ENCODE data around the gene NEK10.

Gene NEK10

DNA sequence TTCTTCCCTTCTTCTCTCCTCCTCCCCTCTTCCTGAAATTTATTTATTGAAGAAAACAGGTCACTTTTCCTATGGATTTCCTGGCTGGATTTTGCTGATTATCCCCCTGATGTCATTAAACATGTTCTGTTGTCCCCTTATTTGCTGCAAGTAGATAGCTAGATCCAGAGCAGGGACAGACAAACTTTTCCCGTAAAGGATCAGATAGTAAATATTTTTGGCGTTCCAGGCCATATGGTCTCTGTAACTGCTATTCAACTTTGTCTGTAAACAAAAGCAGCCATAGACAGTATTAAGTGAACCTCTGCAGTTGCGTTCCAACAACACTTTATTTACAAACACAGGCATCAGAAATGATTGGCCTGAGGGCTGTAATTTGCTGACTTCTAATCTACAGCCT, 241.3 kb downstream of the NEK10 start:
- Histone ChIP-seq H3K79me2 (ENCODE audit: insufficient read depth, low read length) (no peaks in the 10 kb centered on the region), H3K4me1 (ENCODE audit: insufficient read depth, low read length, severe bottlenecking) (no peaks in the 10 kb centered on the region), H3K9me3 (ENCODE audit: low read length) (no peaks in the 10 kb centered on the region), H3K27ac (ENCODE audit: low read depth, low read length, poor library complexity, severe bottlenecking) (no peak overlapping the region), H3K9ac (ENCODE audit: low read length) (no peak overlapping the region), H3K27me3 (ENCODE audit: insufficient read depth, low read length) (no peaks in the 10 kb centered on the region), H3F3A (ENCODE audit: insufficient read depth, low read length) (no peaks in the 10 kb centered on the region), H4K20me1 (ENCODE audit: insufficient read depth, low read length) (no peaks in the 10 kb centered on the region), H2AFZ (ENCODE audit: low read length) (no peak overlapping the region), H3K36me3 (ENCODE audit: insufficient read depth, low read length) (no peaks in the 10 kb centered on the region), H3K9me2 (ENCODE audit: low read depth, low read length) (no peaks in the 10 kb centered on the region), H3K4me3 (ENCODE audit: low read depth, low read length, poor library complexity, severe bottlenecking) (no peak overlapping the region), H3K4me2 (ENCODE audit: low read length) (no peak overlapping the region)
- TF ChIP-seq EZH2 (IDR thresholded peaks at IDR 0.05; ENCODE audit: borderline replicate concordance, low read length) = no peak
- TF ChIP-seq, protein P1, sequence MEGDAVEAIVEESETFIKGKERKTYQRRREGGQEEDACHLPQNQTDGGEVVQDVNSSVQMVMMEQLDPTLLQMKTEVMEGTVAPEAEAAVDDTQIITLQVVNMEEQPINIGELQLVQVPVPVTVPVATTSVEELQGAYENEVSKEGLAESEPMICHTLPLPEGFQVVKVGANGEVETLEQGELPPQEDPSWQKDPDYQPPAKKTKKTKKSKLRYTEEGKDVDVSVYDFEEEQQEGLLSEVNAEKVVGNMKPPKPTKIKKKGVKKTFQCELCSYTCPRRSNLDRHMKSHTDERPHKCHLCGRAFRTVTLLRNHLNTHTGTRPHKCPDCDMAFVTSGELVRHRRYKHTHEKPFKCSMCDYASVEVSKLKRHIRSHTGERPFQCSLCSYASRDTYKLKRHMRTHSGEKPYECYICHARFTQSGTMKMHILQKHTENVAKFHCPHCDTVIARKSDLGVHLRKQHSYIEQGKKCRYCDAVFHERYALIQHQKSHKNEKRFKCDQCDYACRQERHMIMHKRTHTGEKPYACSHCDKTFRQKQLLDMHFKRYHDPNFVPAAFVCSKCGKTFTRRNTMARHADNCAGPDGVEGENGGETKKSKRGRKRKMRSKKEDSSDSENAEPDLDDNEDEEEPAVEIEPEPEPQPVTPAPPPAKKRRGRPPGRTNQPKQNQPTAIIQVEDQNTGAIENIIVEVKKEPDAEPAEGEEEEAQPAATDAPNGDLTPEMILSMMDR (IDR thresholded peaks at IDR 0.05; ENCODE audit: low read length) = no peak

DNA sequence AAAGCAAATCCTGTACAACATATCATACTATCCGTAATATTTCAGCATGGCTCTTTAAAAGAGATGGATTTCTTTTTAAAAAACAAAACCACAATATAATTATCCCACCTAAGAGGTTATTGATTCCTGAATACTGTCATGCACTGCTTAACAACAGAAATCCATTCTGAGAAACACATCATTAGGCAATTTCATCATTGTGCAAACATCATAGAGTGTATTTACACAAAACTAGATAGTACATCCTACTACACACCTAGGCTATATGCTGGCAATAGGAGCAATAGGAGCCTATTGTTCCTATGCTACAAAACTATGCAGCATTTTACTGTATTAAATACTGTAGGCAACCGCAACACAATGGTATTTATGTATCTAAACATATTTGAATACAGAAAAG, 242.0 kb downstream of the NEK10 start:
- Histone ChIP-seq H3F3A (ENCODE audit: insufficient read depth, low read length) (no peaks in the 10 kb centered on the region), H4K20me1 (ENCODE audit: insufficient read depth, low read length) (no peaks in the 10 kb centered on the region), H3K9ac (ENCODE audit: low read length) (no peak overlapping the region), H3K4me2 (ENCODE audit: low read length) (no peak overlapping the region), H3K4me1 (ENCODE audit: insufficient read depth, low read length, severe bottlenecking) (no peaks in the 10 kb centered on the region), H3K9me2 (ENCODE audit: low read depth, low read length) (no peaks in the 10 kb centered on the region), H3K9me3 (ENCODE audit: low read length) (no peaks in the 10 kb centered on the region), H3K4me3 (ENCODE audit: low read depth, low read length, poor library complexity, severe bottlenecking) (no peak overlapping the region), H3K36me3 (ENCODE audit: insufficient read depth, low read length) (no peaks in the 10 kb centered on the region), H3K27ac (ENCODE audit: low read depth, low read length, poor library complexity, severe bottlenecking) (no peak overlapping the region), H3K79me2 (ENCODE audit: insufficient read depth, low read length) (no peaks in the 10 kb centered on the region), H2AFZ (ENCODE audit: low read length) (no peak overlapping the region), H3K27me3 (ENCODE audit: insufficient read depth, low read length) (no peaks in the 10 kb centered on the region)
- TF ChIP-seq EZH2 (IDR thresholded peaks at IDR 0.05; ENCODE audit: borderline replicate concordance, low read length) = no peak
- TF ChIP-seq, protein P1 (IDR thresholded peaks at IDR 0.05; ENCODE audit: low read length) = no peak

DNA sequence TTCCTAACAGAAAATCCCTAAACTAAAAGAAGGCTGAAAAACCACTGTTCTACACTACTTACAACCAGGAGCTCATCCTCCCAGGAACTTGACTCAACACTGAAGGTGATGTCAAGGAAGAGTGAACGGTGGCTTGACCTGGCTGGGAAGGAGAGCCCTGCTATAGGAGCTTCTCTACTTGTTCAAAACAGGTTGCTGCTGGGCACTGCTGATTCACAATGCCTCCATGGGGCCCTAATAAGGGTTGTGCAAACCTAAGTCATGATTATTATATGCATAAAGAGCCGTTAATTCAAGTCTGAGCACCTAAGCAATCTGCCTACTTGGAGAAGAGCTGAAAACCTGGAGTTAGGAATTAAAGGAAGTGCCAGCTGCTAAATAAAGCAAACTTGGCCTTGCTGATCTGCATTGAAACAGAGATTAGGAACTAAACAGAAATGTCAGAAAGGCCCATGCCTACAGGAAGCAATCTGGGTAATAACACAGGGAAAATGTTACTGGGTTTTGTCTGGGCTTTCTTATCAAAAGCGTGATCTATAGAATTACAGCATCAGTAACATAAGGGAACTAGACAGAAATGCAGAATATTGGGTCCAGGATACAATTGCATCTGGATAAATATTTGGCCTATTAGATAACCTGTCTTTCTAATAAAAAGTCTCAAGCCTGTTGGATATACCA, 243.2 kb downstream of the NEK10 start:
- H2AFZ ChIP-seq (ENCODE audit: low read length) = no peak overlapping the region
- H3K4me1 ChIP-seq (ENCODE audit: insufficient read depth, low read length, severe bottlenecking) = no peaks in the 10 kb centered on the region
- no peaks in the 10 kb centered on the region for H3F3A ChIP-seq (ENCODE audit: insufficient read depth, low read length)
- H3K27me3 ChIP-seq (ENCODE audit: insufficient read depth, low read length) = no peaks in the 10 kb centered on the region
- no peak overlapping the region for H3K9ac ChIP-seq (ENCODE audit: low read length)
- H3K4me2 ChIP-seq (ENCODE audit: low read length) = no peak overlapping the region
- H3K36me3 ChIP-seq (ENCODE audit: insufficient read depth, low read length) = no peaks in the 10 kb centered on the region
- no peak overlapping the region for H3K27ac ChIP-seq (ENCODE audit: low read depth, low read length, poor library complexity, severe bottlenecking)
- no peaks in the 10 kb centered on the region for H4K20me1 ChIP-seq (ENCODE audit: insufficient read depth, low read length)
- H3K9me3 ChIP-seq (ENCODE audit: low read length) = no peaks in the 10 kb centered on the region
- H3K9me2 ChIP-seq (ENCODE audit: low read depth, low read length) = no peaks in the 10 kb centered on the region
- no peak for TF ChIP-seq EZH2 (IDR thresholded peaks at IDR 0.05; ENCODE audit: borderline replicate concordance, low read length)
- TF ChIP-seq, protein P1 (IDR thresholded peaks at IDR 0.05; ENCODE audit: low read length) = no peak
- no peaks in the 10 kb centered on the region for H3K79me2 ChIP-seq (ENCODE audit: insufficient read depth, low read length)
- no peak overlapping the region for H3K4me3 ChIP-seq (ENCODE audit: low read depth, low read length, poor library complexity, severe bottlenecking)
